Osteoblast (primary cell): ENCODE results near the gene NCAM1. TPM values are rescaled to one million over a fixed set of nuclear protein-coding genes. Genes with fewer than 3 reads are reported as not detected.

Source experiments
- DNase-seq: peaks from one replicate; pipeline ENCODE4 v3.0.0; 2011; ENCODE audit warnings: low spot score, mixed read lengths; ENCODE audit not compliant: insufficient read length; ENCODE audit errors: missing footprints
- H2AFZ ChIP-seq: 2 replicates; pipeline ENCODE4 v1.6.0; 2011; ENCODE audit warnings: mild to moderate bottlenecking, low read length
- H3K27ac ChIP-seq: 2 replicates; pipeline ENCODE4 v1.5.1; 2011; ENCODE audit warnings: mild to moderate bottlenecking, low read depth, low read length, moderate library complexity
- H3K27me3 ChIP-seq: 2 replicates; pipeline ENCODE4 v1.6.0; 2012; ENCODE audit warnings: mild to moderate bottlenecking, control low read depth, inconsistent platforms, low read length, moderate library complexity; ENCODE audit not compliant: insufficient read depth
- H3K36me3 ChIP-seq: 2 replicates; pipeline ENCODE4 v1.5.1; 2011; ENCODE audit warnings: mild to moderate bottlenecking, low read length, control low read depth, moderate library complexity; ENCODE audit not compliant: insufficient read depth
- H3K4me1 ChIP-seq: 2 replicates; pipeline ENCODE4 v1.5.1; 2011; ENCODE audit warnings: mild to moderate bottlenecking, low read length, control low read depth, moderate library complexity; ENCODE audit not compliant: insufficient read depth
- H3K4me2 ChIP-seq: 2 replicates; pipeline ENCODE4 v1.6.0; 2011; ENCODE audit warnings: mild to moderate bottlenecking, low read length; ENCODE audit not compliant: insufficient read depth
- H3K4me3 ChIP-seq: fragments of 200-600 bp; sonication (generic); 3 replicates; pipeline ENCODE4 v1.5.1; 2012; ENCODE audit warnings: mild to moderate bottlenecking, low read length, inconsistent platforms; ENCODE audit not compliant: insufficient read depth
- H3K79me2 ChIP-seq: 2 replicates; pipeline ENCODE4 v1.6.0; 2012; ENCODE audit warnings: mild to moderate bottlenecking, low read length, control low read depth, inconsistent platforms; ENCODE audit not compliant: insufficient read depth
- H3K9me3 ChIP-seq: 2 replicates; pipeline ENCODE4 v1.5.1; 2011; ENCODE audit warnings: low read depth, low read length, control low read depth
- H4K20me1 ChIP-seq: 2 replicates; pipeline ENCODE4 v1.6.0; 2012; ENCODE audit warnings: mild to moderate bottlenecking, low read length, control low read depth; ENCODE audit not compliant: insufficient read depth
- CTCF ChIP-seq: IDR thresholded peaks from 2 replicates; pipeline ENCODE4 v1.5.1; 2011; ENCODE audit warnings: mild to moderate bottlenecking, low read depth, low read length, moderate library complexity; ENCODE audit errors: extremely low read depth
- total RNA-seq: library from RNA; depleted of rRNA; stranded (reverse); fragments of >200 nt; gene quantifications from 2 replicates; pipeline ENCODE4 v1.2.3, GENCODE V29; 2012

NCAM1 gene
- total RNA-seq, 1 donor, result 2.2 TPM

DNA sequence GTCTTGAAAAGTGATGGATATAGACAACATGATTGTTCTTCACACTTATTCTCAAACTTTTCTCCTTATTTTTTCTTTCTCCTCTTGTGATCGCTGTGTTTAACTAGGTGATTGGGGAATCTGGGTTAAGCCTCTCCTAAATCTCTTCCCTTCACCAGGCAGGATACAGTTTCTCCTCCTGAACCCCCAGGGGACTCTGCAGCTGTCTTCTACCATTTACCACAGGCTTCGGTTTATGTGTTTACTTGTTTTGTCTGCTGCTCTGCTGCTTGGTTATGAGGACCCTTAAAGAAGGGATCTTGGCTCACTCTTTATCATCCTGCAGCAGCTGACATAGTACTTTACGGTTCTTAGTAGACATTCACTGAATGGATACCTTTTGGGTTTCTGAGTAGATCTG is 124.2 kb downstream of the NCAM1 start:
- Histone ChIP-seq H3K4me3 (no peak overlapping the region), H3K27ac (no peak overlapping the region), H3K9me3 (no peaks in the 10 kb centered on the region), H4K20me1 (no peaks in the 10 kb centered on the region), H3K79me2 (no peaks in the 10 kb centered on the region), H3K36me3 (no peaks in the 10 kb centered on the region), H3K4me1 (no peaks in the 10 kb centered on the region), H3K4me2 (no peak overlapping the region), H3K27me3 (no peaks in the 10 kb centered on the region), H2AFZ (no peak overlapping the region)
- no peak for TF ChIP-seq CTCF
- no peak for DNase-seq

DNA sequence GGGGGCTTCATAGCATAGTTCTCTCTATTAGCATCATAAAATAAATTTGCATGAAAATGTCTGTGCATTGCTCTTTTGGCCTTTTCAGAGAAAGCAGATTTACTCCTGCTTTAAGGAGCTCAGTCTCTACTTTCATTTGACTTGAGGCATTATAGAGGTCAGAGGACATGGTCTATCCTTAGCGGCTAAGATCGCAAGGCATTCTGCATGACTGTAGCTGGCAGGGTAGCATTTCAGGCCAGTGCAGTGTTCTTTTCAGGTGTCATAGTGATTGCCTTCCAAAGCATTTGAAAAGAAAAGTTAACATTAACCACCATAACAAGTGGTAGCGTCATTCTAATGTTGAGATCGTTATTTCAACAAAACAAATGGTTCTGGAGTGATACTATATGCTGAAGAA is 126.5 kb downstream of the NCAM1 start:
- H3K4me1 ChIP-seq, result no peaks in the 10 kb centered on the region
- no peak overlapping the region for H3K4me3 ChIP-seq
- H3K27me3 ChIP-seq, result no peaks in the 10 kb centered on the region
- H2AFZ ChIP-seq, result no peak overlapping the region
- no peak for TF ChIP-seq CTCF
- DNase-seq, result no peak
- no peaks in the 10 kb centered on the region for H3K9me3 ChIP-seq
- H4K20me1 ChIP-seq, result no peaks in the 10 kb centered on the region
- H3K79me2 ChIP-seq, result no peaks in the 10 kb centered on the region
- no peak overlapping the region for H3K4me2 ChIP-seq
- H3K27ac ChIP-seq, result no peak overlapping the region
- H3K36me3 ChIP-seq, result no peaks in the 10 kb centered on the region

- Histone ChIP-seq H3K27me3 (no peaks in the 10 kb centered on the region), H3K9me3 (no peaks in the 10 kb centered on the region), H3K4me3 (no peak overlapping the region), H3K27ac (no peak overlapping the region), H3K79me2 (no peaks in the 10 kb centered on the region), H3K4me1 (no peaks in the 10 kb centered on the region), H4K20me1 (no peaks in the 10 kb centered on the region), H3K4me2 (no peak overlapping the region), H3K36me3 (no peaks in the 10 kb centered on the region), H2AFZ (no peak overlapping the region)
- TF ChIP-seq CTCF, result no peak
- DNase-seq, result no peak
Observed at GRCh38 chr11:113090716-113091480, 129.7 kb downstream of the NCAM1 start.

- Histone ChIP-seq H3K27me3 (no peaks in the 10 kb centered on the region), H3K79me2 (no peaks in the 10 kb centered on the region), H3K9me3 (no peaks in the 10 kb centered on the region), H3K4me1 (no peaks in the 10 kb centered on the region), H3K36me3 (no peaks in the 10 kb centered on the region), H2AFZ (no peak overlapping the region), H3K4me3 (no peak overlapping the region), H4K20me1 (no peaks in the 10 kb centered on the region), H3K4me2 (no peak overlapping the region), H3K27ac (no peak overlapping the region)
- DNase-seq, result no peak
- no peak for TF ChIP-seq CTCF
Observed at GRCh38 chr11:113091481-113091780, 130.2 kb downstream of the NCAM1 start.
